NB4 (cell line): ENCODE measurements around the gene ATRNL1.

Source experiments
- DNase-seq: peaks from one replicate; pipeline ENCODE4 v3.0.0; 2010; ENCODE audit warnings: low read depth
- H3K4me3 ChIP-seq: one replicate; pipeline ENCODE4 v1.5.1; 2011; ENCODE audit warnings: mild to moderate bottlenecking, low read depth, low read length, moderate library complexity
- CTCF ChIP-seq: IDR thresholded peaks from one replicate; pipeline ENCODE4 v1.5.1; 2012; ENCODE audit warnings: low read depth, low read length
- MAX ChIP-seq: IDR thresholded peaks from 2 replicates; pipeline ENCODE4 v1.6.1; 2011; ENCODE audit warnings: low read depth, low read length
- MYC ChIP-seq: IDR thresholded peaks from 2 replicates; pipeline ENCODE4 v1.6.1; 2011; ENCODE audit warnings: low read depth, low read length
- POLR2A ChIP-seq: IDR thresholded peaks from 2 replicates; pipeline ENCODE4 v1.6.1; 2011; ENCODE audit warnings: mild to moderate bottlenecking; ENCODE audit not compliant: insufficient read length; ENCODE audit errors: extremely low read depth

Gene ATRNL1

GRCh38 chr10:115861864-115862263 is 768.7 kb downstream of the ATRNL1 start:
- no peak for DNase-seq
- no peak for TF ChIP-seq CTCF
- no peak for TF ChIP-seq POLR2A
- no peak for TF ChIP-seq MAX
- no peak for TF ChIP-seq MYC
- no peak overlapping the region for H3K4me3 ChIP-seq

GRCh38 chr10:115866174-115866573 is 773.0 kb downstream of the ATRNL1 start:
- no peak for DNase-seq
- H3K4me3 ChIP-seq: no peak overlapping the region
- TF ChIP-seq CTCF: no peak
- no peak for TF ChIP-seq MYC
- no peak for TF ChIP-seq MAX
- no peak for TF ChIP-seq POLR2A

GRCh38 chr10:115866691-115867090 is 773.5 kb downstream of the ATRNL1 start:
- H3K4me3 ChIP-seq: no peak overlapping the region
- TF ChIP-seq CTCF (no peak), MAX (no peak), MYC (no peak), POLR2A (no peak)
- DNase-seq: no peak

GRCh38 chr10:115867305-115867704 is 774.1 kb downstream of the ATRNL1 start:
- TF ChIP-seq CTCF (no peak), POLR2A (no peak), MYC (no peak)
- DNase-seq: no peak
- H3K4me3 ChIP-seq: no peak overlapping the region

GRCh38 chr10:115871855-115872254 is 778.7 kb downstream of the ATRNL1 start:
- DNase-seq: no peak
- TF ChIP-seq MAX (no peak), CTCF (no peak), POLR2A (no peak), MYC (no peak)
- H3K4me3 ChIP-seq: no peak overlapping the region

- no peak for TF ChIP-seq MYC
- TF ChIP-seq POLR2A: no peak
- TF ChIP-seq MAX: no peak
- no peak for TF ChIP-seq CTCF
- DNase-seq: no peak
- no peak overlapping the region for H3K4me3 ChIP-seq
Measured at GRCh38 chr10:115875172-115875571, 782.0 kb downstream of the ATRNL1 start.
